Neural cell (in vitro differentiated cells): Measurements from ENCODE around the gene YBX1.

Source experiments
- CTCF ChIP-seq: fragments of 450-650 bp; IDR thresholded peaks from 2 replicates; pipeline ENCODE4 v1.5.1; 2014; ENCODE audit warnings: antibody characterized with exemption, mild to moderate bottlenecking, moderate library complexity; ENCODE audit not compliant: poor library complexity, severe bottlenecking
- EP300 ChIP-seq: fragments of 450-650 bp; conservative IDR thresholded peaks from 2 replicates; pipeline ENCODE4 v1.6.1; 2014; ENCODE audit warnings: antibody characterized with exemption, mild to moderate bottlenecking, moderate library complexity; ENCODE audit not compliant: poor library complexity, severe bottlenecking
- POLR2AphosphoS5 ChIP-seq: IDR thresholded peaks from 2 replicates; pipeline ENCODE4 v1.6.1; 2012
- REST ChIP-seq: IDR thresholded peaks from 2 replicates; pipeline ENCODE4 v1.6.1; 2012; ENCODE audit warnings: borderline replicate concordance

- TF ChIP-seq POLR2AphosphoS5: no peak
- no peak for TF ChIP-seq EP300
- no peak for TF ChIP-seq CTCF
- TF ChIP-seq REST: no peak
These were observed 38.6 kb downstream of the YBX1 start for GRCh38 chr1:42720868-42721267.
